Measurements from ENCODE around the gene MYH11.
A peak's percentile ranks its signal among the peaks of the same experiment; 100 is the strongest.
"Not testable (repeated sequence)": the region's sequence is repeated elsewhere in the genome, so short reads cannot be mapped to it uniquely, and the experiment has no call there.

Gene MYH11

GRCh38 chr16:15743657-15744056, 113.2 kb downstream of the MYH11 start:
- no peak for DNase-seq

- DNase-seq, result no peak
These were observed 114.1 kb downstream of the MYH11 start for GRCh38 chr16:15742716-15743115.

- DNase-seq, result no peak
These were observed 115.5 kb downstream of the MYH11 start for GRCh38 chr16:15741207-15741871.

GRCh38 chr16:15739950-15740349, 116.9 kb downstream of the MYH11 start:
- DNase-seq, result no peak

GRCh38 chr16:15739464-15739863, 117.4 kb downstream of the MYH11 start:
- no peak for DNase-seq

- no peak for DNase-seq
These were observed 119.6 kb downstream of the MYH11 start for GRCh38 chr16:15737140-15737644.

GRCh38 chr16:15736529-15736928, 120.3 kb downstream of the MYH11 start:
- DNase-seq, result no peak

GRCh38 chr16:15735610-15736009, 121.2 kb downstream of the MYH11 start:
- no peak for DNase-seq

GRCh38 chr16:15732416-15732815, 124.4 kb downstream of the MYH11 start:
- DNase-seq, result no peak

GRCh38 chr16:15729152-15729551, 127.7 kb downstream of the MYH11 start:
- DNase-seq, result no peak

GRCh38 chr16:15727697-15728096, 129.1 kb downstream of the MYH11 start:
- DNase-seq, result not testable (repeated sequence)

- DNase-seq, result no peak
These were observed 130.1 kb downstream of the MYH11 start for GRCh38 chr16:15726715-15727114.

- DNase-seq, result no peak
These were observed 131.1 kb downstream of the MYH11 start for GRCh38 chr16:15725641-15726240.

GRCh38 chr16:15723808-15724207, 133.0 kb downstream of the MYH11 start:
- DNase-seq, result no peak

- no peak for DNase-seq
These were observed 135.8 kb downstream of the MYH11 start for GRCh38 chr16:15721018-15721417.

GRCh38 chr16:15716694-15717447, 140.0 kb downstream of the MYH11 start:
- no peak for DNase-seq

- DNase-seq, result no peak
These were observed 141.6 kb downstream of the MYH11 start for GRCh38 chr16:15715221-15715620.

GRCh38 chr16:15714393-15715172, 142.2 kb downstream of the MYH11 start:
- DNase-seq, result no peak

GRCh38 chr16:15708997-15709396, 147.8 kb downstream of the MYH11 start:
- no peak for DNase-seq

- DNase-seq, result no peak
These were observed 148.7 kb downstream of the MYH11 start for GRCh38 chr16:15708096-15708495.

- DNase-seq, result no peak
These were observed 149.5 kb downstream of the MYH11 start for GRCh38 chr16:15707332-15707731.

- no peak for DNase-seq
These were observed 151.7 kb downstream of the MYH11 start for GRCh38 chr16:15705064-15705565.

- DNase-seq, result peak; percentile 72
These were observed 152.3 kb downstream of the MYH11 start for GRCh38 chr16:15704545-15704987.

Data from activated CD4-positive, alpha-beta T cell treated with anti-CD3 and anti-CD28 coated beads, Interleukin-2, amount 50 U/mL, for 16 hours (primary cell).